SH-SY5Y (cell line): ENCODE data around the gene MECP2.

Experiments
- GATA2 ChIP-seq: IDR thresholded peaks from 2 replicates; pipeline ENCODE4 v1.6.1; 2011; ENCODE audit warnings: mild to moderate bottlenecking, low read depth, low read length
- GATA3 ChIP-seq: IDR thresholded peaks from 2 replicates; pipeline ENCODE4 v1.6.1; 2011; ENCODE audit warnings: low read depth, mild to moderate bottlenecking, low read length, moderate library complexity

- TF ChIP-seq GATA2: no peak
- no peak for TF ChIP-seq GATA3
These were observed 51.3 kb downstream of the MECP2 start for GRCh38 chrX:154046031-154046781.
